HepG2 (cell line): ENCODE results near the gene SAMD8. TPM values are rescaled to one million over a fixed set of nuclear protein-coding genes. Genes with fewer than 3 reads are reported as not detected.

Experiments used
- ATAC-seq: fragments of 200-7000 bp; cut with Tn5 transposase; 3 replicates; pipeline ENCODE4 v1.9.1; 2020; ENCODE audit warnings: mild to moderate bottlenecking, moderate library complexity
- BruUV-seq: library from RNA; stranded (reverse); fragments of 400-500 nt; replicated peaks from 2 replicates; lab custom pipeline; 2021; lab: Mats Ljungman, UMichigan
- CTCF ChIA-PET: fragments of 300-600 bp; formaldehyde crosslinking; extraction: SDS; loops from one replicate; lab custom pipeline; 2021; ENCODE audit warnings: low total read pairs, inconsistent platforms, low intra/inter-chr PET ratio; lab: Yijun Ruan, JAX
- POLR2A ChIA-PET: fragments of 350-600 bp; sonication (Branson Sonifier 250); formaldehyde crosslinking; loops from one replicate; lab custom pipeline; 2020; ENCODE audit warnings: antibody characterized with exemption, inconsistent platforms; lab: Yijun Ruan, JAX
- DNase-seq: peaks from one replicate; pipeline ENCODE4 v3.0.0-alpha.2; 2015; ENCODE audit warnings: low spot score
- FAIRE-seq: peaks from 3 replicates; lab custom pipeline; 2011; peaks lifted over from hg19 to GRCh38; lab: Jason Lieb, UNC
- H2AFZ ChIP-seq: one replicate; pipeline ENCODE4 v1.6.1; 2011; ENCODE audit warnings: low read length, inconsistent platforms
- H3K27ac ChIP-seq: fragments of 300-600 bp; 3 replicates; pipeline ENCODE4 v1.8.0; 2011; ENCODE audit warnings: mixed run types, mild to moderate bottlenecking, mixed read lengths, low read length, inconsistent platforms; ENCODE audit not compliant: insufficient read depth; ENCODE audit errors: extremely low read length
- H3K27me3 ChIP-seq, 2 experiments: fragments of 200-600 bp in 1 of 2; 2 replicates in 1 of 2; 3 replicates in 1 of 2; pipeline versions ENCODE4 v1.6.0 to v1.8.0; 2011; ENCODE audit warnings: low read length in 2 of 2, mild to moderate bottlenecking in 2 of 2, moderate library complexity in 2 of 2, inconsistent platforms in 1 of 2; ENCODE audit not compliant: insufficient read depth in 2 of 2, control insufficient read depth in 1 of 2
- H3K36me3 ChIP-seq, 2 experiments: fragments of 200-600 bp in 1 of 2; replicated peaks in 1 of 2; 2 replicates in 1 of 2; 3 replicates in 1 of 2; pipeline versions ENCODE4 v1.5.1 to v1.8.0; 2011; ENCODE audit warnings: low read length in 2 of 2, inconsistent platforms in 1 of 2; ENCODE audit not compliant: insufficient read depth in 2 of 2, control insufficient read depth in 1 of 2
- H3K4me1 ChIP-seq: 2 replicates; pipeline ENCODE4 v1.5.1; 2012; ENCODE audit warnings: low read length, inconsistent platforms; ENCODE audit not compliant: insufficient read depth
- H3K4me2 ChIP-seq: 2 replicates; pipeline ENCODE4 v1.6.0; 2011; ENCODE audit warnings: low read depth, low read length, inconsistent platforms
- H3K4me3 ChIP-seq, 3 experiments: fragments of 200-600 bp in 1 of 3; sonication (generic), shearing (Covaris generic) in 1 of 3; replicated peaks in 1 of 3; 2 replicates each; pipeline ENCODE4 v1.5.1; 2011 to 2016; ENCODE audit warnings: low read length in 3 of 3, inconsistent platforms in 2 of 3, low read depth in 2 of 3, mild to moderate bottlenecking in 2 of 3, control low read depth in 1 of 3, mixed read lengths in 1 of 3; ENCODE audit not compliant: insufficient read depth in 1 of 3
- H3K79me2 ChIP-seq: one replicate; pipeline ENCODE4 v1.6.1; 2011; ENCODE audit warnings: low read length, inconsistent platforms; ENCODE audit not compliant: insufficient read depth
- H3K9ac ChIP-seq: 2 replicates; pipeline ENCODE4 v1.6.0; 2011; ENCODE audit warnings: mild to moderate bottlenecking, low read depth, low read length, inconsistent platforms; ENCODE audit not compliant: insufficient read depth
- H3K9me3 ChIP-seq: 2 replicates; pipeline ENCODE4 v1.5.1; 2012; ENCODE audit warnings: mild to moderate bottlenecking, low read length
- H4K20me1 ChIP-seq: 2 replicates; pipeline ENCODE4 v1.6.0; 2011; ENCODE audit warnings: inconsistent platforms, mild to moderate bottlenecking, low read length, moderate library complexity; ENCODE audit not compliant: insufficient read depth
- ESRRA ChIP-seq: sonication (generic); formaldehyde crosslinking; IDR thresholded peaks from 2 replicates; pipeline ENCODE4 v1.5.1; 2020; ENCODE audit warnings: mild to moderate bottlenecking, low read depth, missing genetic modification reagents
- GFI1 ChIP-seq: sonication (generic); formaldehyde crosslinking; IDR thresholded peaks from 2 replicates; pipeline ENCODE4 v1.5.0; 2020; ENCODE audit warnings: missing genetic modification reagents, mild to moderate bottlenecking, borderline replicate concordance
- HMG20B ChIP-seq: conservative IDR thresholded peaks from 2 replicates; pipeline ENCODE4 v1.6.1; 2016; ENCODE audit warnings: missing genetic modification reagents, missing compliant biosample characterization
- HNRNPUL1 ChIP-seq: fragments of 200-400 bp; formaldehyde crosslinking; IDR thresholded peaks from 2 replicates; pipeline ENCODE4 v1.6.1; 2017; ENCODE audit warnings: low read depth, mild to moderate bottlenecking, low read length, moderate library complexity
- IRF9 ChIP-seq: sonication (generic); formaldehyde crosslinking; IDR thresholded peaks from 2 replicates; pipeline ENCODE4 v1.8.0; 2022; ENCODE audit warnings: missing genetic modification reagents, mild to moderate bottlenecking, borderline replicate concordance
- LCORL ChIP-seq, 2 experiments: fragments of 450-650 bp in 1 of 2; sonication (generic) in 1 of 2; formaldehyde crosslinking in 1 of 2; IDR thresholded peaks; 2 replicates each; pipeline versions ENCODE4 v1.5.0 to v1.6.1; 2017 to 2020; ENCODE audit warnings: antibody characterized with exemption in 1 of 2, missing genetic modification reagents in 1 of 2
- MBD4 ChIP-seq: IDR thresholded peaks from 2 replicates; pipeline ENCODE4 v1.6.1; 2012; ENCODE audit warnings: low read length, inconsistent platforms, borderline replicate concordance
- PHF20 ChIP-seq: sonication (generic); formaldehyde crosslinking; IDR thresholded peaks from 2 replicates; pipeline ENCODE4 v1.5.0; 2020; ENCODE audit warnings: mild to moderate bottlenecking, missing genetic modification reagents
- SAFB2 ChIP-seq: sonication (generic); formaldehyde crosslinking; IDR thresholded peaks from 2 replicates; pipeline ENCODE4 v1.5.1; 2020; ENCODE audit warnings: missing genetic modification reagents, low read depth, mild to moderate bottlenecking, borderline replicate concordance
- TBX3 ChIP-seq: fragments of 450-650 bp; IDR thresholded peaks from 2 replicates; pipeline ENCODE4 v1.6.1; 2017; ENCODE audit warnings: antibody characterized with exemption, mild to moderate bottlenecking, inconsistent platforms, borderline replicate concordance
- TP53 ChIP-seq: sonication (generic); formaldehyde crosslinking; conservative IDR thresholded peaks from 2 replicates; pipeline ENCODE4 v1.4.0; 2020; ENCODE audit warnings: missing genetic modification reagents
- ZSCAN20 ChIP-seq: sonication (generic); formaldehyde crosslinking; IDR thresholded peaks from 2 replicates; pipeline ENCODE4 v1.4.0; 2020; ENCODE audit warnings: missing genetic modification reagents, mild to moderate bottlenecking, borderline replicate concordance
- WGBS: methylation state at CpG from one replicate; pipeline ENCODE4 v1.1.6; 2017; ENCODE audit warnings: low lambda C conversion rate; 5-methylcytosine and 5-hydroxymethylcytosine counted together
- in situ Hi-C: cut with HindIII; loops from 2 replicates; pipeline ENCODE4 v1.10.0; 2017; ENCODE audit warnings: low pct_unique_long_range_greater_than_20kb; ENCODE audit not compliant: extremely low pct_ligation_motif_present
- intact Hi-C: fragments of 100-400 bp; cut with micrococcal nuclease; formaldehyde crosslinking; loops from one replicate; pipeline ENCODE4 v1.10.0; 2022; ENCODE audit not compliant: unreplicated experiment
- polyA plus RNA-seq, 8 experiments: library from polyadenylated mRNA; depleted of rRNA in 3 of 8; stranded (reverse) in 7 of 8; unstranded in 1 of 8; fragments of >200 nt; fragmentation: Illumina TruSeq in 4 of 8; extraction: Trizol in 4 of 8; gene quantifications; 2 replicates each; pipeline versions ENCODE4 v1.2.1 to v1.2.3, GENCODE V29; 2011 to 2016; ENCODE audit warnings: low read depth in 4 of 8, missing spikeins in 1 of 8, mixed read lengths in 1 of 8; ENCODE audit not compliant: insufficient read depth in 1 of 8
- total RNA-seq, 5 experiments: library from RNA; depleted of rRNA; stranded (reverse); fragments of >200 nt; fragmentation: Illumina TruSeq; extraction: Trizol; gene quantifications; 2 replicates each; pipeline ENCODE4 v1.2.3, GENCODE V29; 2016; ENCODE audit warnings: low read depth in 1 of 5
- TF ChIP-seq, protein P1 (sequence below): sonication (generic); formaldehyde crosslinking; IDR thresholded peaks from 2 replicates; pipeline ENCODE4 v1.4.0; 2020; ENCODE audit warnings: missing genetic modification reagents

The SAMD8 gene
- total and polyA plus RNA-seq, 2 of the 13 experiments (the other 11 are each of a cell fraction or from before 2014, with no cell fraction given) = 10.4 to 13.2 TPM

DNA sequence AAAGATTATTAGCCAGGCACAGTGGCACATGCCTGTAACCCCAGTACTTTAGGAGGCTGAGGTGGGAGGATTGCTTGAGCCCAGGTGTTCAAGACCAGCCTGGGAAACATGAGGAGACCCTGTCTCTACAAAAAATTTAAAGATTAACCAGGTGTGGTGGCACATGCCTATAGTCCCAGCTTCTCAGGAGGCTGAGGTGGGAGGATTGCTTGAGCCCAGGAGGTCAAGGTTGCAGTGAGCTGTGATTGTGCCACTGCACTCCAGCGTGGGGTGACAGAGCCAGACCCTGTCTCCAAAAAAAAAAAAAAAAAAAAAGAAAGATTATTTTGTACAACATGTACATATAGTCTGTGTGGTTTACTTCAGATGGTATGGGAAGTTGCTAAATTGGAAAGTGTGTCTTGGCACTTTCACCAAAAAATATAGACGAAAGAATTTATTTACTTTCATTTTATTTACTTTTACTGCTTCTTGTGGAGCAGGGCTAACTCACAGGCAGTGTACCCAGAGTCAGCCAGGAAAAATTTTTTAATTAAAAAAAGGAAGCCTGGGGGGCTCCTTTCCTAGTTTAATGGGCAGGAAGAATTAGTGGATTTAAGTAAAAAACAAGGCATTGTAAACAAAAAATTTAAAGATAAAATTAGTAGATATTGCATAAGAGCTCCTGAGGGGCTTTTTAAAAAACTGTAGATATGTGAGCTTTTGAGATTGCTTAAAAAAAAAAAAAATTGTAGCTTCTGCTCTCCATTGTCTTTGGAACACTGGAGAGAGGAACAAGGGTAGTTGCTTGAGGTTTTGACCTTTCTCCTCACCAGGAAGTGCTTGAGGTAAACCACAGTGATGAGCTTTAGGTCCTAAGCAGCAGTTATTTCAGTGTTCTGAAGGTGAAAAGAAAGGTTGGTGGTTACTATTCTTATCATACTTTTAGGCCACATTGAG lies 54.5 kb downstream of the SAMD8 start (continued):
- TF ChIP-seq ZSCAN20 (CRISPR knock-in tag) (no peak), GFI1 (peak; percentile 81)

DNA sequence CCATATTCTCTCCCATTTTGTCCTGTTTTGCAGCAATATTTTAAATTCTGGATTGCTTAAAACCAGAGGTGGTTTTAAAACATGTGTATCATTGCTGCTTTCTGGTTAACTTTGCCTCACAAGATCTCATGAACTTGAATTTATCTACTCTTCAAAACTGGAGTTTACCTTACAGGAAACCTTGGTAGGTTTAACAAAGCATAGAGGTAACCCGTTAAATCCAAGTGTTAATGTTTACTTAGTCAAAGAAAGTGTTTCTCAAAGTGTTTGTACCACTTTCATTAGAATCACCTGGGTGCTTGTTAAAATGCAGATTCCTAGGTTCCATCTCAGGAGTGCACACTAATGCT lies 55.1 kb downstream of the SAMD8 start:
- peaks cover 2% of the 10 kb centered on the region for H3K79me2 ChIP-seq
- H3K27me3 ChIP-seq = no peaks in the 10 kb centered on the region
- peak overlapping the region; percentile 34 for H3K27ac ChIP-seq
- TF ChIP-seq MBD4 = no peak
- no peak for TF ChIP-seq PHF20
- no peak for TF ChIP-seq TBX3
- no peak for TF ChIP-seq LCORL (IDR thresholded peaks at IDR 0.05)
- no peak for TF ChIP-seq LCORL (CRISPR knock-in tag; IDR thresholded peaks at IDR 0.05)
- no peak for TF ChIP-seq TP53 (CRISPR knock-in tag)
- no peak for TF ChIP-seq ESRRA
- TF ChIP-seq HMG20B (CRISPR knock-in tag) = no peak
- TF ChIP-seq SAFB2 (CRISPR knock-in tag) = no peak
- TF ChIP-seq HNRNPUL1 = no peak
- no peak for TF ChIP-seq IRF9
- TF ChIP-seq, protein P1, sequence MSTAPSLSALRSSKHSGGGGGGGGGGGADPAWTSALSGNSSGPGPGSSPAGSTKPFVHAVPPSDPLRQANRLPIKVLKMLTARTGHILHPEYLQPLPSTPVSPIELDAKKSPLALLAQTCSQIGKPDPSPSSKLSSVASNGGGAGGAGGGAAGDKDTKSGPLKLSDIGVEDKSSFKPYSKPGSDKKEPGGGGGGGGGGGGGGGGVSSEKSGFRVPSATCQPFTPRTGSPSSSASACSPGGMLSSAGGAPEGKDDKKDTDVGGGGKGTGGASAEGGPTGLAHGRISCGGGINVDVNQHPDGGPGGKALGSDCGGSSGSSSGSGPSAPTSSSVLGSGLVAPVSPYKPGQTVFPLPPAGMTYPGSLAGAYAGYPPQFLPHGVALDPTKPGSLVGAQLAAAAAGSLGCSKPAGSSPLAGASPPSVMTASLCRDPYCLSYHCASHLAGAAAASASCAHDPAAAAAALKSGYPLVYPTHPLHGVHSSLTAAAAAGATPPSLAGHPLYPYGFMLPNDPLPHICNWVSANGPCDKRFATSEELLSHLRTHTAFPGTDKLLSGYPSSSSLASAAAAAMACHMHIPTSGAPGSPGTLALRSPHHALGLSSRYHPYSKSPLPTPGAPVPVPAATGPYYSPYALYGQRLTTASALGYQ (CRISPR knock-in tag) = no peak
- H4K20me1 ChIP-seq = no peaks in the 10 kb centered on the region
- DNase-seq = no peak
- no peaks in the 10 kb centered on the region for H3K9me3 ChIP-seq
- ChIA-PET POLR2A (interaction anchor here (1.8 to 2.2 kb wide), 2 partner anchors 21 to 44 kb away, joined by 5 to 16 read pairs; partner anchors contain the start of gene VDAC2), CTCF (interaction anchor here (1.0 kb wide), 1 partner anchor 10 kb away, joined by 3 read pairs; no protein-coding TSS in a partner anchor)
- no peak for ATAC-seq
- H2AFZ ChIP-seq = no peak overlapping the region
- BruUV-seq = no TSS peak
- H3K9ac ChIP-seq = no peak overlapping the region
- in situ Hi-C loops (no loop called here), intact Hi-C loops (no loop called here)
- H3K4me2 ChIP-seq = 0 out of 2 replicates have a peak overlapping the region, but pooled peaks have one; percentile 8
- 21% methylated on average over 1 of the region's 1 CpG for WGBS
- H3K4me3 ChIP-seq = no peak overlapping the region
- H3K36me3 ChIP-seq = peaks cover 3 to 4% of the 10 kb centered on the region in 2 experiments; a peak in 3 of 5 replicates
- FAIRE-seq = no peak
- H3K4me1 ChIP-seq = peaks cover 51% of the 10 kb centered on the region
